ENCODE data around the gene MFAP3. TPM values are rescaled to one million over a fixed set of nuclear protein-coding genes. Genes with fewer than 3 reads are reported as not detected.

Gene MFAP3
- total and polyA plus RNA-seq, 2 donors from 2014 or later = 3.1 to 36.4 TPM

- Histone ChIP-seq H3K27me3 (ENCODE audit: control insufficient read depth, insufficient read depth, low read length) (no peaks in the 10 kb centered on the region), H3K4me1 (ENCODE audit: control insufficient read depth in 2 of 3, insufficient read depth in 2 of 3, low read depth in 1 of 3, low read length in 3 of 3) (peaks cover 0 to 4% (median 0%) of the 10 kb centered on the region in 3 donors), H3K9ac (ENCODE audit: low read length in 3 of 3) (no peak overlapping the region), H3K9me3 (ENCODE audit: control insufficient read depth in 2 of 3, insufficient read depth in 1 of 3, low read length in 3 of 3) (no peaks in the 10 kb centered on the region), H3K27ac (ENCODE audit: low read depth in 2 of 2, low read length in 2 of 2) (no peak overlapping the region), H3K4me3 (ENCODE audit: low read length in 3 of 3) (no peak overlapping the region), H3K36me3 (ENCODE audit: control insufficient read depth in 2 of 3, insufficient read depth in 3 of 3, low read length in 3 of 3) (peaks cover 0 to 4% (median 3%) of the 10 kb centered on the region in 3 donors)
- FAIRE-seq (no peak), DNase-seq (no peak)
- intact Hi-C loops (cut with DNase I) = no loop called here
- TF ChIP-seq, protein P1, sequence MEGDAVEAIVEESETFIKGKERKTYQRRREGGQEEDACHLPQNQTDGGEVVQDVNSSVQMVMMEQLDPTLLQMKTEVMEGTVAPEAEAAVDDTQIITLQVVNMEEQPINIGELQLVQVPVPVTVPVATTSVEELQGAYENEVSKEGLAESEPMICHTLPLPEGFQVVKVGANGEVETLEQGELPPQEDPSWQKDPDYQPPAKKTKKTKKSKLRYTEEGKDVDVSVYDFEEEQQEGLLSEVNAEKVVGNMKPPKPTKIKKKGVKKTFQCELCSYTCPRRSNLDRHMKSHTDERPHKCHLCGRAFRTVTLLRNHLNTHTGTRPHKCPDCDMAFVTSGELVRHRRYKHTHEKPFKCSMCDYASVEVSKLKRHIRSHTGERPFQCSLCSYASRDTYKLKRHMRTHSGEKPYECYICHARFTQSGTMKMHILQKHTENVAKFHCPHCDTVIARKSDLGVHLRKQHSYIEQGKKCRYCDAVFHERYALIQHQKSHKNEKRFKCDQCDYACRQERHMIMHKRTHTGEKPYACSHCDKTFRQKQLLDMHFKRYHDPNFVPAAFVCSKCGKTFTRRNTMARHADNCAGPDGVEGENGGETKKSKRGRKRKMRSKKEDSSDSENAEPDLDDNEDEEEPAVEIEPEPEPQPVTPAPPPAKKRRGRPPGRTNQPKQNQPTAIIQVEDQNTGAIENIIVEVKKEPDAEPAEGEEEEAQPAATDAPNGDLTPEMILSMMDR (IDR thresholded peaks at IDR 0.05; ENCODE audit: borderline replicate concordance, extremely low read depth, insufficient read depth) = no peak
Measured at GRCh38 chr5:154058055-154059038, 19.6 kb downstream of the MFAP3 start.

DNA sequence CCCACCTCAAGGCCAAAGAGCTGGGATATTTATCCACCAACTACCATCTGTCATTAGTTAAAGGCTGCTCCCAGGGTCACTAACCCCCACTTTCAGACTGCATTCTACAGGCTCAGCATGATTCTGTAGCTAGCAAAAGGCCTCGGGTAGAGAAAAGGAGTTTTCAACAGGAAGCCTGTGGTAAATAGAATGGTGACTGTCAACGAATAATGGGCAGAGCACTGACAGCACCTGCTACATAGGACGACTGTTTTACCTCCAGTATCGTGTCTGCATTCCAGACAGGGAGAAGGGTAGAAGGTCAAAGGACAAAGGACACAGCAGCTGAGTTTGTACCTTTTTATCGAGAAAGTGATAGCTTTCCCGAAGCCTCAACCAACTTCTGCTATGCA, 20.3 kb downstream of the MFAP3 start:
- FAIRE-seq = no peak
- TF ChIP-seq, protein P1 (IDR thresholded peaks at IDR 0.05; ENCODE audit: borderline replicate concordance, extremely low read depth, insufficient read depth) = no peak
- Histone ChIP-seq H3K27ac (ENCODE audit: low read depth in 2 of 2, low read length in 2 of 2) (no peak overlapping the region), H3K27me3 (ENCODE audit: control insufficient read depth, insufficient read depth, low read length) (no peaks in the 10 kb centered on the region), H3K36me3 (ENCODE audit: control insufficient read depth in 2 of 3, insufficient read depth in 3 of 3, low read length in 3 of 3) (no peaks in the 10 kb centered on the region), H3K9me3 (ENCODE audit: control insufficient read depth in 2 of 3, insufficient read depth in 1 of 3, low read length in 3 of 3) (no peaks in the 10 kb centered on the region), H3K9ac (ENCODE audit: low read length in 3 of 3) (no peak overlapping the region), H3K4me1 (ENCODE audit: control insufficient read depth in 2 of 3, insufficient read depth in 2 of 3, low read depth in 1 of 3, low read length in 3 of 3) (peaks cover 0 to 4% (median 0%) of the 10 kb centered on the region in 3 donors), H3K4me3 (ENCODE audit: low read length in 3 of 3) (no peak overlapping the region)
- no peak for DNase-seq
- intact Hi-C loops (cut with DNase I) = no loop called here

GRCh38 chr5:154059583-154059982, 20.8 kb downstream of the MFAP3 start:
- Histone ChIP-seq H3K9ac (ENCODE audit: low read length in 3 of 3) (no peak overlapping the region), H3K9me3 (ENCODE audit: control insufficient read depth in 2 of 3, insufficient read depth in 1 of 3, low read length in 3 of 3) (no peaks in the 10 kb centered on the region), H3K36me3 (ENCODE audit: control insufficient read depth in 2 of 3, insufficient read depth in 3 of 3, low read length in 3 of 3) (no peaks in the 10 kb centered on the region), H3K4me3 (ENCODE audit: low read length in 3 of 3) (no peak overlapping the region), H3K4me1 (ENCODE audit: control insufficient read depth in 2 of 3, insufficient read depth in 2 of 3, low read depth in 1 of 3, low read length in 3 of 3) (peaks cover 0 to 4% (median 0%) of the 10 kb centered on the region in 3 donors), H3K27me3 (ENCODE audit: control insufficient read depth, insufficient read depth, low read length) (no peaks in the 10 kb centered on the region), H3K27ac (ENCODE audit: low read depth in 2 of 2, low read length in 2 of 2) (no peak overlapping the region)
- no peak for DNase-seq
- FAIRE-seq = no peak
- TF ChIP-seq, protein P1 (IDR thresholded peaks at IDR 0.05; ENCODE audit: borderline replicate concordance, extremely low read depth, insufficient read depth) = no peak
- intact Hi-C loops (cut with DNase I) = no loop called here
